Activated T-cell treated with anti-CD3 and anti-CD28 coated beads for 48 hours (primary cell): ENCODE measurements around the gene CPED1.
A peak's percentile ranks its signal among the peaks of the same experiment; 100 is the strongest.

Experiments
- DNase-seq: peaks from one replicate; pipeline ENCODE4 v3.0.0-alpha.2; 2020; ENCODE audit warnings: low read depth

Gene CPED1

DNA sequence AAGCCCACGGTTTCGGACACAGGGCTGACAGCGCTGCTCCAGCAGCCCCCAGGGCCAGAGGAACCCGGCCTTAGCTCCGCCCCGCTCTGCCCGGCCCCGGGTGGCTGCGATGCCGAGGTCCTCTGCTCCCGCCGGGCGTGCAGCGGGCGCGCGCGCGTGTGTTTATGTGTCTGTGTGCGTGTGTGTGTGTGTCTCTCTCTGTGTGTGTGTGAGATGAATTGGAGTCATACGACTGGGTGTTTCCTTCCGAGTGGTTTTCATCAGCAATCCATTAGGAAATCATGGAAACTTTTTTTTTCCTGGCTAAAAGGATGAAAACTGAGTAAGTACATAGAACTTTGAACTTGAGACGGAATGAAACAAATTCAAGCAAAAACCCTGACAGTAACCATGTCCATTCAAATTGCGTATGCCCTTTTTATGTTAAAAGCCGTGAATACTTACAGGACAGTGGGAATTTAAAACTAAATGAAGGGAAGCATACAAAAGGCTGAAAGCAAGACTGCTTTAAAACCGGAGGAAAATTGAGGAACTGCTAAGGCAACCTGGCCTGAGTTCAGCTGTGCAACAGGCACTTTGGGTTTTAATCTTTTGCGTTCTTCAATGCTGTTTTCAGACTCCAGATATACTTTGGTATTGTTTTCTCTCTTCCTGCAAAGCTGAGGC is at the start of gene CPED1:
Gene CPED1 (plus strand): TSS at position 121 of the 666 bp plus-strand sequence. CDS start 911 bp downstream, outside the sequence.
- peak; percentile 29 for DNase-seq

- DNase-seq = no peak
Observed at GRCh38 chr7:120939345-120939744, 49.2 kb upstream of the CPED1 start.

- no peak for DNase-seq
Observed at GRCh38 chr7:120941064-120941463, 47.4 kb upstream of the CPED1 start.

DNA sequence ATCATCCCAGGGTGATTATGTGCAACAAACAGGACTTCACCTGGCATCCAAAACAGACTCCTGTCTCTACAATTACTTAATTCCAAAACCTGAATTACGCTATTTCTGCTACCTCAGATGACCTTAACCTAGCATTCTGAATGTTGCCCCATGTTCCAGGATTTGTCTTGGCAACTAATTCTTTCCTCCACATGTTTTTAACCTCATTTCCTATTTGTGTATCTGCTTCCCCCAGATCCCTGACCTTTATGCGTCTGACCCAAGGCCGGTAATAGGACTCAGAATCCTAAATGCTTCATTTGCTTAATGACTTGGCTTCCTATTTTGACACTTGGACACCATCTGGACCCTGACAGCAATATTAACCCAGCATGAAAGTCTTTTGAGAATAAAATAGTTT is 46.7 kb upstream of the CPED1 start:
- DNase-seq = no peak

DNA sequence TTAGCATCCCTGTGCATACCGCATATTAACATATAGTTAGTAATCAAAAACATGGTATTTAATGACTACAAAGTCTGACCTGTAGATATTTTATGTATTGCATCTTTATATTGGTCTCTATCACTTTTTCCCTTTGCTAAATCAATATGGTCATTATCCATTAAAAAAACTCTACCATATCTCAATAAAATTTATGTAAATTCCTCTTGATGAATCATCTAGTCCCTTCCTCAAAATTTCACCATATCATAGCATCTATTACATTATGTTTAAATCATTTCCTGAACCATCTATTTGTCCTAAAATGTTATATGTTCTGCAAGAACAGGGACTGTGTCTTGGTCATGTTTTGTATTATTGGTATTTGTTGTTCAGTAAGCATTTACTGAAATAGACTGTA is 45.6 kb upstream of the CPED1 start:
- DNase-seq = no peak

GRCh38 chr7:120944826-120945562 is 43.5 kb upstream of the CPED1 start:
- DNase-seq = no peak

DNA sequence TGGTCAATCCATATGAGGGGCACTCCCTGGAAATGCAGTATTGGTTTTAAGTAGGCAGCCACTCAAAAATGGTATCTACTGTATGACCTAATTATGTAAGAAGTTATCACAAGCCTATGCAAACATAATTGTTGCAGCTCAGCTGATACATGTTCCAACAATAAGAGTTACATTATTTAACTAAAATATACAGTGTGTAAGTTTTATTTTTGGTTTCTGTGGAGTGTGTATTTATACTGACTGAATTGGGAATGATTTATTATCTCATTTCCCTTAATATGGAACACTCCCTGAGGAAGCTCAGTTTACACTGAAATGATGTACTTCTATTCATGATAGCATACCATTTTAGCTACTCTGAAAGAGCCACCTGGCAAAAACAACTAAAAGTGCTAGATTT is 40.5 kb upstream of the CPED1 start:
- DNase-seq = no peak

DNA sequence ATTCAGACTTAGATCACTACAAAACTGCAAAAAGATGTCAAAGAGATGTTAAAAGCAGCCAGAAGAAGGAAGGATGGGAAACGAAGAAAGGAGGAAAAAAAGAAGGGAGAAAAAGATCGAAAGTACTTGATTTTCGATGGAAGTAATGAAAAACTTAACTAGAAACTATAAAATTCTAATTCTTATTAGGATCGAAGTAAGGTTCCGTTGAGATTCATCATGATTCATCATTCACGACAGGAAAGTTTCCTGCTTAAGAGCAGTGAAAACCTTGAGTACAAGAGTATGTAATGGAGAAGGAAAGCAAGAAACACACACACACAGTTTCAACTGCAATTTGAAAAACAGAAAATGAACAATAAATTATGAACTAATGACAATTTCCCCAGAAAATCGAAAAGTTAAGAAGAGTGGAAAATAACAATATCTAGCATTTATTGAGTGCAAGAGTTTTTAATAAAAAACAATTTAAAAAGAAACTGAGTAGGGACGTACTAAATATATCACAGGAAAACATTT is 39.1 kb upstream of the CPED1 start:
- no peak for DNase-seq

- no peak for DNase-seq
Observed at GRCh38 chr7:120949998-120950538, 38.4 kb upstream of the CPED1 start.

DNA sequence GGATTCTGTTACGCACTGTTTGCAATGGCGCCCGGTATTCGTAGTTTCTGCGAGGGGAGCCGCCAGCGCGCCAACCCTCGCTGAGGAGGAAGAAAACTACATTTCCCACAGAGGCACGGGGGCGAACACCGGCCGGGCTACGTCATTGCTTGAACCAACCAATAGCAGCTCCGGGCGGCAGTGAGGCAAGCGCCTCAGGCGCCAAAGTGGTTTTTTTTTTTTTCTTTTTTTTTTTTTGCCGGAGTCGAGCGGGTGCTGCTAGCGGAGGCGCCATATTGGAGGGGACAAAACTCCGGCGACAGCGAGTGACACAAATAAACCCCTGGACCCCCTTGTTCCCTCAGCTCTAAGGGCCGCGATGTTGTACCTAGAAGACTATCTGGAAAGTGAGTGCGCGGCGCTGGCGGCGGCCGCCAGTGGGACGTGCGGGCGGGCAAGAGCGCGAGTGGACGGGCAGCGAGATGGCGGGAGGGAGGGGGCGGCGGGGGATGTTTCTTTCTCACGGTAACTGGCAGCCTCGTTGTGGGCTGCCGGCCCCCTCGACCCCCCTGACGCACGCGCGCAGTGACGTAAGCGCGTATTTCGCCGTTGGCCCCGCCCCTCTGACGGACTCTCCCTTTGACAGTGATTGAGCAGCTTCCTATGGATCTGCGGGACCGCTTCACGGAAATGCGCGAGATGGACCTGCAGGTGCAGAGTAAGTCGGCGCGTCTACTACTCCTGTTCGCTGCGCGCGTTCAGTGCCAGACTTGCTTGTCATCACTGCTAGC is 37.8 kb upstream of the CPED1 start, which contains the start of gene ING3:
Gene ING3 (plus strand): TSS at position 239 of the 770 bp plus-strand sequence. CDS start 120 bp downstream, at position 359.
- DNase-seq = peak; percentile 94

DNA sequence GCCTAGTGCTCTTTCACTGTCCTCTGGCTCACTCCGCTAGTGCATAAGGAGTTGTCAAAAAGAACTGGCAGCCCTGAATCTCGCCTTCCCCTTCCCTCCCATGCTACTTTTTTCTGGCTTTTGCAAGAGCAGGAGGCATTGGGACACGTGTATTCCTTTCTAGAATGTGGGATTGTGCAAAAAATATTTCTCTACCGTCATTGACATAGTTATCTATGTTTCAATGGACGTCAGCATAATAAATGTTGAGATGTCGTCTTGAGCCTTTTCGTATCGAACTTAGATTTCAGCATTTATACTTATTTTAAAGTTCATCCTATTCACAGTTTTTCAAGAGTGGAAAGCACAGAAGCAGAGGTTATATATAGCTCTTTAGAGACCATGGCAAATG is 37.2 kb upstream of the CPED1 start:
- DNase-seq = no peak

- DNase-seq = no peak
Observed at GRCh38 chr7:120951826-120952225, 36.7 kb upstream of the CPED1 start.

DNA sequence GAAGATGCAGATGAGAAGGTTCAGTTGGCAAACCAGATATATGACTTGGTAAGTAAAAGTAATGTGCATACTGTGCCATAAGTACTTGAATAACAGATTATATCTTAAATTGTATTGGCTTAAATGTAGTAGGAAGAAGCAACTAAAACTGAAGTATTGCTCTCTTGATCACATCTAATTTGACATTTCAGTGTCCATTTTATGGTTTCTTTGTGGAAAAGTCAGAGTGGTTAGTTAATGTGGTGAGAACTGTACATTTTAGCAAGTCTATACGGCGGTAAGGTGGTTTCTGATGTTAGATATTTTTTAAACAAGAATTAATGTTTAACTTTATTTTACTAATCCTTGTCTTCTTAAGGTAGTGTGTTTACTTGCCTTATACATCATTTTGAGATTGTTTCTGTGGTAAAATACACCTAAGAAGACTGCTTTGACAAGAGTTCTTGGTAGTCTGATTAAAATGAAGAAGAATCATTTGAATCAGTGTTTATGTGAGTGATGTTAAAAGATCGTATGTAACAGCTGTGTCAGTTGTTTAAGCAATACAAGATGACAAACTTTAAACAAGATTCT is 32.8 kb upstream of the CPED1 start:
- DNase-seq = no peak

DNA sequence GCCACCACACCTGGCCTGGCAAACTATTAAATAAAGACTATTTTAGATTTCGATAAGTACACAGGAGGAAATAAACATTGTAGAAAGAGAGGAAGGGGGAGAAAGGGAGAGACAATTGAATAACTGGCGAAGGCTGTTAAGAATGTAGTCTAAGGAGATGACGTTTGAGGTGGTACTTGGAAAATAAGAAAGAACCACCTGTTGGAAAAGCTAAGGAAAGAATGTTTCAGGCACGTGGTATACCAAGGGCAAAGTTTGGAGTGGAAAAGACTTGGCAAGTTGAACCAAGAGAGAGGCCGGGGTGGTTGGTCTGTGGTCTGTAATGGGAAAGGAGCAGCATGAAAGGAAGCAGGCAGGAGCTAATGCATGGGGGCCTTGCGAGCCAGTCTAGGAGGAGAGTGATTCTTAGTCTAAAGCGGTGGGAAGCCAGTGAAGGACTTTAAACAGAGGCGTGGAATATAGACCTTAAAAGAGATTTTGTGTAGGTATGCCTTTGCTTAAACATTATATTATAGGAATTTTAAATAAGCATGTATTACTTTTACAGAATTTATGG is 28.5 kb upstream of the CPED1 start:
- DNase-seq = no peak

DNA sequence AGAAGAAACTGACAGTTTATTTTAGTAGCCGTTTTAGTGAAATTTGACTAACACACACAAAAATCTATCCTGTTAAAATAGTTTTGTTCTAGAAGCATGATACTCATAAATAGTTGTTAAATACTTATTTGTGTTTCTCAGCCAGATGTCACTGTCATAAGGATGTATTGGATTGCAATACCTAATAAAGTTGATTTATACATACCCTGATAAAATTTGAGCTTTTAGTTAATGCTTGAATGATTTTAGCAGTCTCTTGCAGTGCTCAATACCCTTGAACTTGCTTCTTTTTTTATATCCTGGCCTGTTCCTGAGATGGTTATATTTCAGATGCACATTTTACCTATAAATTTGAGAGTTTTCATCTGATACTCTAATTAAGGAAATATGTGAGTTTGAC is 27.8 kb upstream of the CPED1 start:
- no peak for DNase-seq

GRCh38 chr7:120961638-120962173 is 26.8 kb upstream of the CPED1 start:
- no peak for DNase-seq

GRCh38 chr7:120964088-120964487 is 24.4 kb upstream of the CPED1 start:
- no peak for DNase-seq

DNA sequence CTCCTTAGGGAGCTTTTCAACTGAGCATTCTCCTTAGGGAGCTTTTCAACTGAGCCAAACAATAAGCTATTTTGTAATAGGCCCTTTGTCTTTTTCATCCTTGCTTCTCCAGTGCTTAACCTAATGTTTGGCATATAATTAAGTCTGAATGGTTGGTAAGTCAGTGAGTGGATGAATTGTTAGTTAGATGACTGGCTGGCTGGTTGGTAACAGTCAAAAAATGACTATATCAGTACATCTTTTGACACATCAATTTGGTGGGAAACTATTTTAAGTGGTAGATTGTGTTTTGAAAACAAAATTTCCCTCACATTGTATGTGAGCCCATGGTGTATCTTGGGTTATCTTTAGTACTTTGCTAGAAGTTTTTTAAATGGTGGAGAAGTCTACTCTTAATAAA is 21.6 kb upstream of the CPED1 start:
- DNase-seq = no peak

- no peak for DNase-seq
Observed at GRCh38 chr7:120973849-120974248, 14.7 kb upstream of the CPED1 start.

GRCh38 chr7:120979765-120980499 is 8.6 kb upstream of the CPED1 start:
- DNase-seq = no peak

DNA sequence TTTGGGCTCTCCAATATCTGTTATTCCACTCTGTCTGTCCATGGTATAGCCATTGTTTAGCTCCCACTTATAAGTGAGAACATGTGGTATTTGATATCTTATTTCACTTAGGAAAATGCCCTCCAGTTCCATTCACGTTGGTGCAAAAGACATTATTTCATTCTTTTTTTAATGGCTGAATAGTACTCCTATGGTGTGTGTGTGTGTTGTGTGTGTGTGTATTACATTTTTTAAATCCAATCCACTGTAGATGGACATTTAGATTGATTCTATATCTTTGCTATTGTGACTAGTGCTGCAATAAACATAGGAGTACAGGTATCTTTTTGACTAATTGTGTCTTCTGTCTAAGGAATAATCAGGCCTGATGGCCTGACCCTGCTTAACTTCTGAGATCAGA is 7.4 kb upstream of the CPED1 start:
- DNase-seq = no peak
